ENCODE data around the gene NME3. TPM values are rescaled to one million over a fixed set of nuclear protein-coding genes. Genes with fewer than 3 reads are reported as not detected.

Gene NME3
- total and polyA plus RNA-seq, 9 of the 15 experiments (the other 6 are each of a cell fraction or from before 2014, with no cell fraction given) = 0.68 to 76.3 (median 11.5) TPM

DNA sequence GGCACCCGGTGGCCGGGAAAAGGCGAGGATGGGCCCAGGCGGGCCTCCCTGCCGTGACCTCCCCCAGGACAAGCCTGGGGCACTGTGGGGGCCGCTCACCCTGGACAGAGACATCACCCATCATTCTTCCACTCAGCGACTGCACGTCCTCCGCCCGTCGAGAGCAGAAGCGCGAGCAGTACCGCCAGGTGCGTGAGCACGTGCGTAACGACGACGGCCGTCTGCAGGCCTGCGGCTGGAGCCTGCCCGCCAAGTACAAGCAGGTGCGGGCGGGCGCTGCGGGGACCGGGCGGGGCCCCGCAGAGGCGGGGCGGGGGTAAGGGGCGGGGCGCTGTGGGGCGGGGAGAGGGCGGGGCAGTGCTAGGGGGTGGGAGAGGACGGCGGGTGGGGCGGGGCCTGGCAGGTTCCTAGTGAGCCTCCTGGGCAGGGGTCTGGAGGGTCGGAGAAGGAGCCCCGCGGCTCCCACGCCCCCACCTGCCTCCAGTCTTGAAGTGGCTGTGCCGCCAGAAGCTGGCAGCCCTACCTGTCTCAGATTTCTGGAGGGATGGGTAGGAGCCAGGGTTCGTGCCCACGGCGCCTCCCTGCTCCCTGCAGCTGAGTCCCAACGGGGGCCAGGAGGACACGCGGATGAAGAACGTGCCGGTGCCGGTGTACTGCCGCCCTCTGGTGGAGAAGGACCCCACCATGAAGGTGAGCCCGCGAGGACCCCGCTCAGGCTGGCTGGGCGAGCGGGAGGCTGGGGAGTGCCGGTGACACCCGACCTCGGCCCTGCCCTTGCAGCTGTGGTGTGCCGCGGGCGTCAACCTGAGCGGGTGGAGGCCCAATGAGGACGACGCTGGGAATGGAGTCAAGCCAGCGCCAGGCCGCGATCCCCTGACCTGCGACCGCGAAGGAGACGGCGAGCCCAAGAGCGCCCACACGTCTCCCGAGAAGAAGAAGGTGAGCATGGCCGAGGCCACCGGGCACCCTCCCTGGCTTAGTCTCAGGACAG, 7.5 kb downstream of the NME3 start (continued):
- TF ChIP-seq MAZ (CRISPR knock-in tag; conservative IDR thresholded peaks at IDR 0.05 in 1 of 2, IDR thresholded peaks at IDR 0.05 in 1 of 2) (0 out of 4 replicates have a peak, but pooled peaks of 1 of the 2 experiments have one; percentile 3), ZNF668 (CRISPR knock-in tag; IDR thresholded peaks at IDR 0.05) (no peak), ZBED1 (IDR thresholded peaks at IDR 0.05) (no peak), MCM5 (IDR thresholded peaks at IDR 0.05; ENCODE audit: low read depth) (no peak), KDM4B (IDR thresholded peaks at IDR 0.05; ENCODE audit: borderline replicate concordance in 2 of 2, low read depth in 1 of 2) (no peak), MYNN (IDR thresholded peaks at IDR 0.05) (no peak), MYNN (CRISPR knock-in tag; IDR thresholded peaks at IDR 0.05) (no peak), OTX1 (CRISPR knock-in tag; IDR thresholded peaks at IDR 0.05) (no peak), ZFX (CRISPR knock-in tag; IDR thresholded peaks at IDR 0.05) (peak; percentile 73), COPS2 (conservative IDR thresholded peaks at IDR 0.05) (no peak), DDX20 (tag; IDR thresholded peaks at IDR 0.05; ENCODE audit: low read depth) (no peak), JUNB (CRISPR knock-in tag; conservative IDR thresholded peaks at IDR 0.05) (no peak), FOXJ3 (CRISPR knock-in tag; IDR thresholded peaks at IDR 0.05) (no peak), HEY1 (CRISPR knock-in tag; IDR thresholded peaks at IDR 0.05; ENCODE audit: borderline replicate concordance) (no peak), RAD51 (IDR thresholded peaks at IDR 0.05; ENCODE audit: borderline replicate concordance, low read depth) (no peak)
- TF ChIP-seq, protein P1, sequence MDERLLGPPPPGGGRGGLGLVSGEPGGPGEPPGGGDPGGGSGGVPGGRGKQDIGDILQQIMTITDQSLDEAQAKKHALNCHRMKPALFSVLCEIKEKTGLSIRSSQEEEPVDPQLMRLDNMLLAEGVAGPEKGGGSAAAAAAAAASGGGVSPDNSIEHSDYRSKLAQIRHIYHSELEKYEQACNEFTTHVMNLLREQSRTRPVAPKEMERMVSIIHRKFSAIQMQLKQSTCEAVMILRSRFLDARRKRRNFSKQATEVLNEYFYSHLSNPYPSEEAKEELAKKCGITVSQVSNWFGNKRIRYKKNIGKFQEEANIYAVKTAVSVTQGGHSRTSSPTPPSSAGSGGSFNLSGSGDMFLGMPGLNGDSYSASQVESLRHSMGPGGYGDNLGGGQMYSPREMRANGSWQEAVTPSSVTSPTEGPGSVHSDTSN (CRISPR knock-in tag; IDR thresholded peaks at IDR 0.05; ENCODE audit: low read depth) = no peak
- TF ChIP-seq, protein P1 (tag; conservative IDR thresholded peaks at IDR 0.05; ENCODE audit: low read depth) = no peak
- TF ChIP-seq, protein P2, sequence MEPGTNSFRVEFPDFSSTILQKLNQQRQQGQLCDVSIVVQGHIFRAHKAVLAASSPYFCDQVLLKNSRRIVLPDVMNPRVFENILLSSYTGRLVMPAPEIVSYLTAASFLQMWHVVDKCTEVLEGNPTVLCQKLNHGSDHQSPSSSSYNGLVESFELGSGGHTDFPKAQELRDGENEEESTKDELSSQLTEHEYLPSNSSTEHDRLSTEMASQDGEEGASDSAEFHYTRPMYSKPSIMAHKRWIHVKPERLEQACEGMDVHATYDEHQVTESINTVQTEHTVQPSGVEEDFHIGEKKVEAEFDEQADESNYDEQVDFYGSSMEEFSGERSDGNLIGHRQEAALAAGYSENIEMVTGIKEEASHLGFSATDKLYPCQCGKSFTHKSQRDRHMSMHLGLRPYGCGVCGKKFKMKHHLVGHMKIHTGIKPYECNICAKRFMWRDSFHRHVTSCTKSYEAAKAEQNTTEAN (CRISPR knock-in tag; IDR thresholded peaks at IDR 0.05) = no peak
- TF ChIP-seq, protein P3, sequence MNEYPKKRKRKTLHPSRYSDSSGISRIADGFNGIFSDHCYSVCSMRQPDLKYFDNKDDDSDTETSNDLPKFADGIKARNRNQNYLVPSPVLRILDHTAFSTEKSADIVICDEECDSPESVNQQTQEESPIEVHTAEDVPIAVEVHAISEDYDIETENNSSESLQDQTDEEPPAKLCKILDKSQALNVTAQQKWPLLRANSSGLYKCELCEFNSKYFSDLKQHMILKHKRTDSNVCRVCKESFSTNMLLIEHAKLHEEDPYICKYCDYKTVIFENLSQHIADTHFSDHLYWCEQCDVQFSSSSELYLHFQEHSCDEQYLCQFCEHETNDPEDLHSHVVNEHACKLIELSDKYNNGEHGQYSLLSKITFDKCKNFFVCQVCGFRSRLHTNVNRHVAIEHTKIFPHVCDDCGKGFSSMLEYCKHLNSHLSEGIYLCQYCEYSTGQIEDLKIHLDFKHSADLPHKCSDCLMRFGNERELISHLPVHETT (CRISPR knock-in tag; conservative IDR thresholded peaks at IDR 0.05 in 1 of 2, IDR thresholded peaks at IDR 0.05 in 1 of 2) = no peak
- TF ChIP-seq, protein P4, sequence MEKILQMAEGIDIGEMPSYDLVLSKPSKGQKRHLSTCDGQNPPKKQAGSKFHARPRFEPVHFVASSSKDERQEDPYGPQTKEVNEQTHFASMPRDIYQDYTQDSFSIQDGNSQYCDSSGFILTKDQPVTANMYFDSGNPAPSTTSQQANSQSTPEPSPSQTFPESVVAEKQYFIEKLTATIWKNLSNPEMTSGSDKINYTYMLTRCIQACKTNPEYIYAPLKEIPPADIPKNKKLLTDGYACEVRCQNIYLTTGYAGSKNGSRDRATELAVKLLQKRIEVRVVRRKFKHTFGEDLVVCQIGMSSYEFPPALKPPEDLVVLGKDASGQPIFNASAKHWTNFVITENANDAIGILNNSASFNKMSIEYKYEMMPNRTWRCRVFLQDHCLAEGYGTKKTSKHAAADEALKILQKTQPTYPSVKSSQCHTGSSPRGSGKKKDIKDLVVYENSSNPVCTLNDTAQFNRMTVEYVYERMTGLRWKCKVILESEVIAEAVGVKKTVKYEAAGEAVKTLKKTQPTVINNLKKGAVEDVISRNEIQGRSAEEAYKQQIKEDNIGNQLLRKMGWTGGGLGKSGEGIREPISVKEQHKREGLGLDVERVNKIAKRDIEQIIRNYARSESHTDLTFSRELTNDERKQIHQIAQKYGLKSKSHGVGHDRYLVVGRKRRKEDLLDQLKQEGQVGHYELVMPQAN (IDR thresholded peaks at IDR 0.05; ENCODE audit: borderline replicate concordance) = no peak
